ENCODE results near the gene KRT32.

The KRT32 gene

GRCh38 chr17:41415411-41415810 lies 51.8 kb downstream of the KRT32 start:
- Histone ChIP-seq H4K20me1 (ENCODE audit: control insufficient read depth, insufficient read depth, low read depth, low read length) (no peaks in the 10 kb centered on the region), H3K27ac (ENCODE audit: low read depth, low read length) (no peak overlapping the region)

GRCh38 chr17:41413982-41414381 lies 53.2 kb downstream of the KRT32 start:
- no peaks in the 10 kb centered on the region for H3K4me1 ChIP-seq (ENCODE audit: control insufficient read depth, low read length)
- no peaks in the 10 kb centered on the region for H3K79me2 ChIP-seq (ENCODE audit: control insufficient read depth, low read length)
- TF ChIP-seq EZH2phosphoT487 (IDR thresholded peaks at IDR 0.05; ENCODE audit: borderline replicate concordance, low read length) (no peak), CTCF (IDR thresholded peaks at IDR 0.05; ENCODE audit: low read depth, low read length, poor library complexity, severe bottlenecking) (no peak)
- no peak overlapping the region for H3K4me3 ChIP-seq (ENCODE audit: low read length)
- H3K9me2 ChIP-seq (replicated peaks; ENCODE audit: control insufficient read depth, low read length) = no peaks in the 10 kb centered on the region
- H3K4me2 ChIP-seq (ENCODE audit: low read length) = no peak overlapping the region
- no peaks in the 10 kb centered on the region for H3K27me3 ChIP-seq (ENCODE audit: control insufficient read depth, low read length)
- no peak overlapping the region for H3K27ac ChIP-seq (ENCODE audit: low read depth, low read length)
- no peaks in the 10 kb centered on the region for H3F3A ChIP-seq (ENCODE audit: control insufficient read depth, insufficient read depth)
- H3K9me3 ChIP-seq (ENCODE audit: control insufficient read depth, insufficient read depth, low read length) = no peaks in the 10 kb centered on the region
- H3K36me3 ChIP-seq (ENCODE audit: control insufficient read depth, low read length) = no peaks in the 10 kb centered on the region
- no peaks in the 10 kb centered on the region for H4K20me1 ChIP-seq (ENCODE audit: control insufficient read depth, insufficient read depth, low read depth, low read length)

More at GRCh38 chr17:41415411-41415810, 51.8 kb downstream of the KRT32 start:
- no peaks in the 10 kb centered on the region for H3K9me2 ChIP-seq (replicated peaks; ENCODE audit: control insufficient read depth, low read length)
- no peaks in the 10 kb centered on the region for H3K27me3 ChIP-seq (ENCODE audit: control insufficient read depth, low read length)
- TF ChIP-seq CTCF (IDR thresholded peaks at IDR 0.05; ENCODE audit: low read depth, low read length, poor library complexity, severe bottlenecking) (no peak), EZH2phosphoT487 (IDR thresholded peaks at IDR 0.05; ENCODE audit: borderline replicate concordance, low read length) (no peak)
- no peak overlapping the region for H3K4me2 ChIP-seq (ENCODE audit: low read length)
- no peaks in the 10 kb centered on the region for H3K9me3 ChIP-seq (ENCODE audit: control insufficient read depth, insufficient read depth, low read length)
- no peaks in the 10 kb centered on the region for H3K79me2 ChIP-seq (ENCODE audit: control insufficient read depth, low read length)
- H3K4me1 ChIP-seq (ENCODE audit: control insufficient read depth, low read length) = no peaks in the 10 kb centered on the region
- H3K4me3 ChIP-seq (ENCODE audit: low read length) = no peak overlapping the region
- no peaks in the 10 kb centered on the region for H3K36me3 ChIP-seq (ENCODE audit: control insufficient read depth, low read length)
- H3F3A ChIP-seq (ENCODE audit: control insufficient read depth, insufficient read depth) = no peaks in the 10 kb centered on the region

DNA sequence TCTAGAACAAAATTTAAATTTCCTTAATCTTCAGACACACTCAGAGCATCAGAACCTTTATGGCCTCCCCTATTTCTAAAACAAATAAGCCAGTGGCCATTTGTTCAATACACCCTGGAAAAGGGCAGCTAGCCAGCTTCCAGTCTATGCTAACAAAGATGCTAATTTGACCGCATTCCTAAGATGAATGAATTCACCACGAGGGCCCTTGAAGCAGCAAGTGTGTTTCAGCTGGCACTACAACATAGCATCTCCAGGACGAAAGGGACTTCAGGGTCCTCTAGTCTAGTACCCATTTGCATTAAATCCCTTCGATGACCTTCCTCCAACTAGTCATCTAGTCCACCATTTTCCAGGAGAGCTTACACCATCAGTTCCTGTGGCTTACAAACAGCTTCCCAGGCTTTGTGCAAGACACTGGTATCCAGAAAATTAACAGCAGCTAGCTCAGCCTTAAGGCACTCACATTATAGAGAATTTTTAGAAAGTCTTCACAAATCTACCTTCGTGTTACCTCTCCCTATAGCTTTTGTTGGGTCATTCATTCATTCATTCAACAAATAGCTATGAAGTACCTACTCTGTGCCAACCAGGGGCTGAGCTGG lies 53.7 kb downstream of the KRT32 start:
- H3F3A ChIP-seq (ENCODE audit: control insufficient read depth, insufficient read depth) = no peaks in the 10 kb centered on the region
- no peaks in the 10 kb centered on the region for H3K79me2 ChIP-seq (ENCODE audit: control insufficient read depth, low read length)
- no peak overlapping the region for H3K4me3 ChIP-seq (ENCODE audit: low read length)
- no peaks in the 10 kb centered on the region for H3K9me3 ChIP-seq (ENCODE audit: control insufficient read depth, insufficient read depth, low read length)
- H3K36me3 ChIP-seq (ENCODE audit: control insufficient read depth, low read length) = no peaks in the 10 kb centered on the region
- H4K20me1 ChIP-seq (ENCODE audit: control insufficient read depth, insufficient read depth, low read depth, low read length) = no peaks in the 10 kb centered on the region
- H3K9me2 ChIP-seq (replicated peaks; ENCODE audit: control insufficient read depth, low read length) = no peaks in the 10 kb centered on the region
- no peak overlapping the region for H3K4me2 ChIP-seq (ENCODE audit: low read length)
- TF ChIP-seq CTCF (IDR thresholded peaks at IDR 0.05; ENCODE audit: low read depth, low read length, poor library complexity, severe bottlenecking) = no peak
- no peak for TF ChIP-seq EZH2phosphoT487 (IDR thresholded peaks at IDR 0.05; ENCODE audit: borderline replicate concordance, low read length)
- no peaks in the 10 kb centered on the region for H3K4me1 ChIP-seq (ENCODE audit: control insufficient read depth, low read length)
- no peak overlapping the region for H3K27ac ChIP-seq (ENCODE audit: low read depth, low read length)
- no peaks in the 10 kb centered on the region for H3K27me3 ChIP-seq (ENCODE audit: control insufficient read depth, low read length)
